K562 treated with DMSO at 1 percent for 4 hours (cell line): Measurements from ENCODE around the gene HYLS1. TPM values are rescaled to one million over a fixed set of nuclear protein-coding genes. Genes with fewer than 3 reads are reported as not detected.

Experiments used
- total RNA-seq: library from RNA; unstranded; fragments of 300-600 nt; gene quantifications from 2 replicates; pipeline ENCODE4 v1.2.3, GENCODE V29; 2022; ENCODE audit not compliant: insufficient read depth

The HYLS1 gene, protein sequence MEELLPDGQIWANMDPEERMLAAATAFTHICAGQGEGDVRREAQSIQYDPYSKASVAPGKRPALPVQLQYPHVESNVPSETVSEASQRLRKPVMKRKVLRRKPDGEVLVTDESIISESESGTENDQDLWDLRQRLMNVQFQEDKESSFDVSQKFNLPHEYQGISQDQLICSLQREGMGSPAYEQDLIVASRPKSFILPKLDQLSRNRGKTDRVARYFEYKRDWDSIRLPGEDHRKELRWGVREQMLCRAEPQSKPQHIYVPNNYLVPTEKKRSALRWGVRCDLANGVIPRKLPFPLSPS
- total RNA-seq = 3.5 and 7.1 TPM in 2 replicates

DNA sequence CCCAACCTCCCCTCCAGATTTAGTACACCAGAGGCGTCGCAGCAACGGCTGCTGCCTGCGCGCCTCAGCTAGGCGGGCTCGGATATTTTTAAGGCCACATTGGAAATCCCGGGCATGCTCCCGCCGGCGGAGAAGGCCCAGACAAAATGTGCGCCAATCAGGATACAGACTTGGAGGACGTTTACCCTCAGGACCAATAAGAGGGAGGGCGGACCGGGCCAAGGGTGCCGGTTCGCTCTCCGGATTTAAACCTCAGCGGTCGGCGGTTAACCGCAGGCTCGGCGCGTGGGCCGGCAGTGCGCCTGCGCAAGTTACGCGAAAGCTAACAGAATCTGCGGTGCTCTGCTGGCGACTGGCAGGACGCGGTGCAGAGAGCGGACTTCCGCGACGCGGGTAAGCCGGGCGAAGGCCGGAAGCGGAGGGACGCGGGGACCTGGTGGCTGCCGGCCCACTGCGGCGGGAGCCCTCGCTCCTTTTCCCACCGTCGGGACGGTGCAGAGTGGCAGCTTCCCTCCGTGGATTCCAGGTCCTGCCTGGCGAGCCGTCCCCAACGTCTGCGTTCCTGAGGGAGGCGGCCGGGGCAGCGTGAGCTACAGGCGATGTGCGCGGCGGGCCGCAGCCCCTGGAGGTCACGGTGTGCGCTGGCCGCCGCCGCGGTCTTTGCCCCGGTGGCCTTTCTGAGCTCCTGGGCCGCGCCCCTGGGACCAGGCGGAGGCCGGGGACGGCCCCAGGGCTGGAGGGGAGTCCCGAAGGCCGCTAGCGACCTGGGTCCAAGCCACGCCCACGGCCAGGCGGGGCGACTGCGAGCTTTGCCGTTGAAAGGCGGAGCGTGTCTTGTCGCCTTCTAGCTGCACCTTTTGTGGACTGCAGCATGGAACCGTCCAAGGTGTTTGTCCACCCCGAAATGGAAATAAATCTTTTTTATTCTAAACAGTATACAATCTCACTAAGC lies at the start of gene HYLS1:
Gene HYLS1 (plus strand): TSS at position 296 of the 952 bp plus-strand sequence. CDS start 11,701 bp downstream, outside the sequence.

DNA sequence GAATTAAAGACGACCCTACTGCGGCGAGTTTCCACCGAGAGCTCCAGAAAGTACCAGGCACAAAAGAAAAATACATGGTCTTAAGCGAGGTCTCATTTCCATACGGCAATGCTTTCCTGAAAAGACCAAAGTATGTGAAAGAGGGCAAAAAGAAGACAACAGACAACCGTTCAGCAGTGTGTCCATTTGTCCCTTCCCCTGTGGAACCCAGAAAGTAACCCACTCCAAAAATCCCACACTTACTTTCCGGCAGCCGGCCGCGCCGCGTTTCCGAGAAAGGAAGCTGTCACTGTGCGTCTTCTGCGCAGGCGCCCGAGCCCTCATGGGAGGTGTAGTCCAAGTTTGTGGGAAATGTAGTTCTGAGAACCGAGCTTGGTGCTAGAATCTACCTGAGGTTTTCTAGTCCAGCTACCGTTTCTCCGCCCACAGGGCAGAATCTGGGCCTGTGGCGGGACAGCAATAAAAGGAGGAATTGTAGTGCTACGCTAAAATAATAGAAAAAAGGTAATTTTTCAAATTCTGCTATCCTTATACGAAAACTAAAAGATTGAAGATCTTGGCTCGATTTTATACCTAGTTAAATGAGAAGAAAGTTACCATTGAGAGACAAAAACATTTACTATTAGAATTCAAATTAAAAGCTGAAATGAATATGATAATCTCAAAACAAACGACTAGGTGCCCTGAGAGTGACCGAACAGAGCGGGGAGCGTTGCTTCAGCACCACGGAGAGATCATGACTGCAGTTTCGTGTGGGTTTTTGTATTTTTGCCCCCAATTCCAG lies 15.7 kb downstream of the HYLS1 start, which contains the start of gene PUS3:
Gene PUS3 (minus strand): TSS at position 280 of the 784 bp plus-strand sequence. CDS start 6,922 bp downstream, outside the sequence.

GRCh38 chr11:125903711-125904659 lies 16.5 kb downstream of the HYLS1 start, which contains the start of gene DDX25:
DDX25 (plus strand) TSS chr11:125904508; CDS start chr11:125904518, 10 bp downstream.

GRCh38 chr11:125945797-125946520 lies 58.5 kb downstream of the HYLS1 start, which contains the start of gene VSIG10L2:
VSIG10L2 (plus strand) TSS chr11:125946044; CDS start chr11:125946056, 12 bp downstream.

Other genes starting within 250 kb of the HYLS1 start
- not detected in 2 replicates for gene ACRV1, start 206.8 kb upstream of the HYLS1 start, total RNA-seq
- gene PATE1, start 141.4 kb upstream of the HYLS1 start, total RNA-seq = not detected in 2 replicates
- not detected in 2 replicates for gene PATE2, start 108.8 kb upstream of the HYLS1 start, total RNA-seq
- not detected in 2 replicates for gene PATE3, start 99.5 kb upstream of the HYLS1 start, total RNA-seq
- not detected in 2 replicates for gene PATE4, start 54.4 kb upstream of the HYLS1 start, total RNA-seq
- 8.0 and 9.5 TPM in 2 replicates for gene PUS3, start 15.5 kb downstream of the HYLS1 start, total RNA-seq
- gene DDX25, start 16.8 kb downstream of the HYLS1 start, total RNA-seq = not detected in 2 replicates
- gene VSIG10L2, start 58.4 kb downstream of the HYLS1 start, total RNA-seq = not detected in 2 replicates
- 0.26 and 0.71 TPM in 2 replicates for gene CDON, start 175.2 kb downstream of the HYLS1 start, total RNA-seq